ENCODE data around the gene GSS.

- no peak for TF ChIP-seq POLR2A (IDR thresholded peaks at IDR 0.05)
- no peak for TF ChIP-seq CTCF (IDR thresholded peaks at IDR 0.05)
Observed at GRCh38 chr20:34947336-34947735, 8.3 kb downstream of the GSS start.
